LNCAP (cell line): ENCODE results near the gene COL25A1.

Source experiments
- CTCF ChIP-seq: fragments of 450-650 bp; IDR thresholded peaks from 2 replicates; pipeline ENCODE4 v1.5.1; 2017; ENCODE audit warnings: mild to moderate bottlenecking

COL25A1 gene

DNA sequence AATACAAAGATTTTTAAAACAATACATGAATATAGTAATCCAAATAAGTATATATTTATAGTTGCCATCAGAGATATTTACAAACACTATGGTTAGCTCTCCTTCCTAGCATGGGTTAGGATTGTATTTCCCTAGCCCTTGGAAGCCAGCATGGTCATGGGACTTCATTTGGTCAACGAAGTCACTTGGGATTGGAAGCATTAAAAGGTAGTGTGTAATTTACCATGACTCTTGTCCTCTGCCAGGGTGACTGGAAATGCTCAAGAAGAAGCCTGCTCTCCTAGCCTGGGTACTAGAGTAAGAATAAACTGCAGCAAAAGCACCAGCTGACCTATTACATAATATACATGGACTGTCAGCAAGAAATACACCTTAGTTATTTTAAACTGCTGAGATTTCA, 102.9 kb downstream of the COL25A1 start:
- no peak for TF ChIP-seq CTCF

DNA sequence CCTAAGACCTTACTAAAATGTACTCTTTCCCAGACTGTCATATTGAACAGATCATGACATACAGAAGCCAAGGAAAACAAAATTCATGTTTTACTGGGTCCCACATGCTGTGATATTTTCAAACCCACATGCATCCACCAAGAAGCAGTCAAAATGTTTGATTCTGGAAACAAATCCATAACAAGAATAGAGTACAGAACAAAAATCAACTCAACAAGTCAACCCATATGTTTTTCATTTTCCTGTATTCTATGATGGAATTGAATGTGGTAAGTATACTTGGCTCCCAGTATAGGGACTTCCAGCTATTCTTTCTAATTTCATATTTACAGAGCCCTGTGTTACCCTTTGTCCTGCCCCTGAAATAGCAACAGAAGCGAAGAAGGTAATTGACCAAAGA, 106.8 kb downstream of the COL25A1 start:
- no peak for TF ChIP-seq CTCF

DNA sequence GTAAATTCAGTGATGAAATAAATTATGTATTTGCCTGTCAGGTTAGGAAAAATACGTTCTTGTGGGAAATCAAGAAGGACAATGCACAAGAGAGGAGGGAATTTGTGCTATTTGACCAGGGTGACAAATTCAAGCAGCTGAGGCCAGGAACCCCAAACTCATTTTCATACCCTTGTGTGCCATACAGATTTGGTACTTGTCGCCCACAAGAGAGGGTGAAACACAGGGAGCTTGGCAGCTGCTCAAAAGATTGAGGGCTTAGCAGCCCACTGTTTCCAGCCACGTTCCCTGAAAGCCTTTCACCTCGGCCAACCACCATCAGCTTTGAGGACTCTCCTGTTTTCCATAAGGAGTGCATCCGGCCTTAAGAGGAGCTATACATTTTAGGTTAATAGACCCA, 111.2 kb downstream of the COL25A1 start:
- no peak for TF ChIP-seq CTCF

DNA sequence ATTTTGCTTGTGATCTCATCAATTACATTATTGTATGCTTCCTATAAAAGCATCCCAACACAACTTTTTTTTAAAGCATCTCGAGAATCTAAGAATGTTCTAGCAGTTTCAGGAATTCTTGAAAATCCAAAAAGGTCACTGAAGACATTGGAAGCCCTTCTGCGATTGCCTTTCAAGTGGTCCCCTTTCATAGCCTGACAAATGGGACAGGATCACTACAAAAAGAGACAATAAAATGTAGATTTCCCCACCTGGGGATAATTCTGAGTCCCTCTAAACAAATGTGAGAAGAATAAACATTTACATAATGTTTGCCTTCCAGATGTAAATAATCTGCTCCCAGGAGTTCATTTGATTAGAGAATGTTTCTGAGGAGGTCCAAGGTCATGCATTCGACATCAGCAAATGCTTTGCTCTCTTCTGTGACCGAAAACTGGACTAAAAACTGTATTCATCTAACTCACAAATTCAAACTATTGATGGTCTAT, 116.0 kb downstream of the COL25A1 start:
- TF ChIP-seq CTCF, result no peak

GRCh38 chr4:109185951-109186350, 116.5 kb downstream of the COL25A1 start:
- no peak for TF ChIP-seq CTCF

DNA sequence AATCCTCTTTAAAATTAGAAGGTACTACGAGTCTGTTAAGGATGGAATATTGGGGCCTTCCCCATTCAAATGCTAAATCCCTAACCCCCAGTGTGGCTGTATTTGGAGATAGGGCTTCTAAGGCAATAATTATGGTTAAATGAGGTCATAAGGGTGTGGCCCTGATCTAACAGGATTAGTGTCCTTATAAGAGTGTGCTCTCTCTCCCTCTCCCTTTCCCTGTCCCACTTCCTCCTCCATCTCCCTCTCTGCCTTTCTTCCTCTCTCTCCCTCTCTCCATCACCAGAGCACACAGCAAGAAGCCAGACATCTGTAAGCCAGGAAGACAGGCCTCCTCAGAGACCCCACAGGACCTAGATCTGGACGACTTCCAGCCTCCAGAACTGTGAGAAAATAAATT, 116.9 kb downstream of the COL25A1 start:
- TF ChIP-seq CTCF, result no peak

DNA sequence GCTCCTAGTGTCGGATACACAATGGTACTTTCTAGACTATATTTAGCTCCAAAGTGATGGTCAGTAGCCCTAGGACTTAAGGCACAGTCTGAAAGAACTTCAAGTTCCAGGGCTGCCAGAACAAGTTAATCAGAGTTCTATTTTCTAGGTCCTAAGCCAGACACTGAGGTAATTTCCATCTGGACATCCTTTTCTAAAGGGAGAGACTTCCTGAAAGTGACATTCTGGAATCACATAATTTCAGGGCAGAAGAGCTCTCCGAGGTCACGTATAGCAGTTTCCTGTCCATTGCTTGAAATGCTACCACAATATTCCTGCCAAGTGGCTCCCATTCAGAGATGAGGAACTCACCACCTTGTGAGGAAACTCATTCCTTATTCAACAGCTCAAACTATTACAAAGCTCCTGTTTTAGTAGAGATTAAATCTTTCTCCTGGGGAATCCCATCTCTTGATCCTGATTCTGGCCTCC, 117.9 kb downstream of the COL25A1 start:
- TF ChIP-seq CTCF, result no peak

GRCh38 chr4:109183931-109184490, 118.4 kb downstream of the COL25A1 start:
- no peak for TF ChIP-seq CTCF
